C4-2B (cell line): ENCODE data around the gene PLK5.

Experiments
- H3K27ac ChIP-seq: fragments of 450-650 bp; 2 replicates; pipeline ENCODE4 v1.5.1; 2017
- ZFX ChIP-seq: fragments of 450-650 bp; IDR thresholded peaks from 2 replicates; pipeline ENCODE4 v1.6.1; 2017
- TF ChIP-seq, protein P1 (sequence below): fragments of 450-650 bp; conservative IDR thresholded peaks from 2 replicates; pipeline ENCODE4 v1.5.1; 2017; ENCODE audit warnings: mild to moderate bottlenecking

The PLK5 gene

DNA sequence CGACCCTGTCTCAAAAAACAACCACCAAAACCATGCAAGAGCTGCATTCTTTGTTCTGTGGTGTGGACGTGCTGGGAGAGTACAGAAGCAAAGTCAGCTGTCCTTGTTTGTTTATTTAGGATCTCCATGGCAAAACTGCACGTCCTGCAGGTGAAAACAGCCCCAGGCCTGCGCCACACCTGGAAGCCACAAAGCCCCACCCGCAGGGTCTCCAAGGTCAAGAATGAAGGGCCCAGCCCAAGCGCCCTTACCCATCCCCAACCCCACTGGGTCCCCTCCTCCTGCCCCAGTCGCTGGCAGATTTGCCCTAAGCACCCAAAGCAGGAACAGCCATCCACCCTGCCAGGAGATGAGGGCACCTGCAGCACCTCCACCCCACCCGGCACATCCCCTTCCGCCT, 58.3 kb downstream of the PLK5 start:
- no peak for TF ChIP-seq ZFX
- TF ChIP-seq, protein P1, sequence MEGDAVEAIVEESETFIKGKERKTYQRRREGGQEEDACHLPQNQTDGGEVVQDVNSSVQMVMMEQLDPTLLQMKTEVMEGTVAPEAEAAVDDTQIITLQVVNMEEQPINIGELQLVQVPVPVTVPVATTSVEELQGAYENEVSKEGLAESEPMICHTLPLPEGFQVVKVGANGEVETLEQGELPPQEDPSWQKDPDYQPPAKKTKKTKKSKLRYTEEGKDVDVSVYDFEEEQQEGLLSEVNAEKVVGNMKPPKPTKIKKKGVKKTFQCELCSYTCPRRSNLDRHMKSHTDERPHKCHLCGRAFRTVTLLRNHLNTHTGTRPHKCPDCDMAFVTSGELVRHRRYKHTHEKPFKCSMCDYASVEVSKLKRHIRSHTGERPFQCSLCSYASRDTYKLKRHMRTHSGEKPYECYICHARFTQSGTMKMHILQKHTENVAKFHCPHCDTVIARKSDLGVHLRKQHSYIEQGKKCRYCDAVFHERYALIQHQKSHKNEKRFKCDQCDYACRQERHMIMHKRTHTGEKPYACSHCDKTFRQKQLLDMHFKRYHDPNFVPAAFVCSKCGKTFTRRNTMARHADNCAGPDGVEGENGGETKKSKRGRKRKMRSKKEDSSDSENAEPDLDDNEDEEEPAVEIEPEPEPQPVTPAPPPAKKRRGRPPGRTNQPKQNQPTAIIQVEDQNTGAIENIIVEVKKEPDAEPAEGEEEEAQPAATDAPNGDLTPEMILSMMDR, result no peak
- H3K27ac ChIP-seq, result peak overlapping the region; percentile 51

DNA sequence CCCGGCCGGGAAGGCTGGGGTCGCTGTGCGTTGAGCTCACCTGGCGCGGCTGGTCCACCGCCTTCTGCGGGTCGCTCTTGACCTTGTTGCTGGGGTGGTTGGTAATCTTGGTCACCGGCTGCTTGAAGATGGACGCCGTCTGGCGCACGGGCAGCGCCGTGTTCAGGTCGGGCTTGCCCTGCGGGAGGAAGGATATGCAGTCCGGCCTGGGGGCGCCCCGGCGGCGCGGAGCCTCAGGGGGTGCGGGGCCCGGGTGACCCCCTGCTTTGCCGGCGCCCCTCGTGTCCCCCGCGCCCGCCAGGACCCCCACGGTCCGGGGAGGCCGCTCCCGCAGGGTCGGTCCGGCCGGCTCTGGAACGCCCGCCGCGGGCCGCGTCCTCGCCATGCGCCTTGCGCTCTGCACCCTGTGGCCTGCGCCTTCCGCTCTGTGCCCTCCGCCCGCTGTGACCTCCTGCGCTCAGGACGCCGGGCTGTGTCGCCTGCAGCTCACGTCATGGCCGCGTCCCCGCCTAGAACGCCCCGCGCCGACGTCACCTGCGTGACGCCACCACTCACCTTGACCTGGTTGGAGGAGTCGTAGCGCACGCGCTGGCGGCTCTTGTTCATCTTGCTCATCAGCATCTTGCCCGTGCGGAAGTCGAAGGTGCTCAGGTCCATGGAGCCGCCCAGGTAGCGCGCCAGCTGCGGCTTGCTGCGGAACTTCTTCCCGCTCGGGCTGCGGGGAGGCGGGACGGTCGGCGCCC, 60.8 kb downstream of the PLK5 start:
- no peak for TF ChIP-seq ZFX
- TF ChIP-seq, protein P1, result no peak
- no peak overlapping the region for H3K27ac ChIP-seq

DNA sequence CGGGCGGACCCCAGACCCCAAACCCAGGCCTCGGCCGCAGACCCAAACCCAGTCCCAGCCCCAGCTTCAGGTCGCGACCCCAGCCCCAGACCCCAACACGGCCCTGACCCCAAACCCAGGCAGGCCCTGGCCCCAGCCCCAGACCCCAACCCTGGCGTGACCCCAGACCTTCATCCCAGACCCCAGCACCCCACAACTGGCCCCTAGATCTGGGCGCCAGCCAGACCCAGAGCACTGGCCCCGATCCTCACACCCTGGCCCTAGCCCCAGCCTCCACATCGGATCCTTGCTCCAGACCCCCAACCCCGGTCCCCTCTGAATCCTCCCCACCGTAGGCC, 61.3 kb downstream of the PLK5 start:
- H3K27ac ChIP-seq, result no peak overlapping the region
- TF ChIP-seq ZFX, result no peak
- TF ChIP-seq, protein P1, result no peak
